Smooth muscle cell (in vitro differentiated cells): ENCODE measurements around the gene SDK2. TPM values are rescaled to one million over a fixed set of nuclear protein-coding genes. Genes with fewer than 3 reads are reported as not detected.

ENCODE experiments used
- DNase-seq: peaks from one replicate; lab custom pipeline; 2025; ENCODE audit not compliant: unreplicated experiment; lab: John Stamatoyannopoulos, UW
- H2AFZ ChIP-seq: fragments of 200-600 bp; sonication (generic); 2 replicates; pipeline ENCODE4 v1.6.0; 2016; ENCODE audit warnings: antibody characterized with exemption, low read depth, mild to moderate bottlenecking
- H3F3A ChIP-seq: fragments of 200-600 bp; sonication (generic); 2 replicates; pipeline ENCODE4 v1.6.0; 2017; ENCODE audit warnings: antibody characterized with exemption, low read depth
- H3K27ac ChIP-seq: fragments of 200-600 bp; sonication (generic); 2 replicates; pipeline ENCODE4 v1.5.1; 2016; ENCODE audit warnings: low read depth, mild to moderate bottlenecking
- H3K27me3 ChIP-seq: fragments of 200-600 bp; sonication (generic); 2 replicates; pipeline ENCODE4 v1.6.1; 2016; ENCODE audit warnings: low read depth, mild to moderate bottlenecking
- H3K36me3 ChIP-seq: fragments of 200-600 bp; sonication (generic); 2 replicates; pipeline ENCODE4 v1.5.1; 2016; ENCODE audit warnings: low read depth
- H3K4me1 ChIP-seq: fragments of 200-600 bp; sonication (generic); 2 replicates; pipeline ENCODE4 v1.5.1; 2016; ENCODE audit warnings: low read depth
- H3K4me2 ChIP-seq: fragments of 200-600 bp; sonication (generic); 2 replicates; pipeline ENCODE4 v1.6.0; 2016; ENCODE audit warnings: mild to moderate bottlenecking
- H3K4me3 ChIP-seq: fragments of 200-600 bp; sonication (generic); 2 replicates; pipeline ENCODE4 v1.5.1; 2016; ENCODE audit warnings: mild to moderate bottlenecking
- H3K79me2 ChIP-seq: fragments of 200-600 bp; sonication (generic); 2 replicates; pipeline ENCODE4 v1.6.0; 2016; ENCODE audit warnings: low read depth, mild to moderate bottlenecking
- H3K9ac ChIP-seq: fragments of 200-600 bp; sonication (generic); 2 replicates; pipeline ENCODE4 v1.6.0; 2016; ENCODE audit warnings: low read depth
- H3K9me3 ChIP-seq: fragments of 200-600 bp; sonication (generic); replicated peaks from 2 replicates; pipeline ENCODE4 v1.5.1; 2016; ENCODE audit warnings: low read depth
- H4K20me1 ChIP-seq: fragments of 200-600 bp; sonication (generic); 2 replicates; pipeline ENCODE4 v1.6.0; 2016; ENCODE audit warnings: low read depth
- CTCF ChIP-seq: fragments of 200-600 bp; sonication (generic); IDR thresholded peaks from 2 replicates; pipeline ENCODE4 v1.5.1; 2017; ENCODE audit warnings: borderline replicate concordance, mild to moderate bottlenecking, antibody characterized with exemption; ENCODE audit not compliant: insufficient read depth, poor library complexity, severe bottlenecking
- WGBS: methylation state at CpG from one replicate; pipeline ENCODE4 v1.1.7; 2016; ENCODE audit warnings: low lambda C conversion rate; 5-methylcytosine and 5-hydroxymethylcytosine counted together
- polyA plus RNA-seq: library from polyadenylated mRNA; unstranded; fragments of >200 nt; fragmentation: Nextera tagmentation; extraction: Ambion mirVana; gene quantifications from 2 replicates; pipeline ENCODE4 v1.2.1, GENCODE V29; 2016
- total RNA-seq: library from RNA; depleted of rRNA; stranded (reverse); fragments of >200 nt; gene quantifications from 2 replicates; pipeline ENCODE4 v1.2.3, GENCODE V29; 2014

SDK2 gene
- total and polyA plus RNA-seq, 2 experiments from 2014 or later: 4.6 to 6.5 TPM

- 34% methylated on average over 14 of the region's 14 CpGs for WGBS
- TF ChIP-seq CTCF: peak; percentile 97
Measured at GRCh38 chr17:73429440-73430164, 214.6 kb downstream of the SDK2 start.

GRCh38 chr17:73427198-73427597, 217.0 kb downstream of the SDK2 start:
- no peak for DNase-seq
- Histone ChIP-seq H4K20me1 (no peaks in the 10 kb centered on the region), H3K4me3 (no peak overlapping the region), H3K9ac (no peak overlapping the region), H3K79me2 (no peaks in the 10 kb centered on the region), H3F3A (no peaks in the 10 kb centered on the region), H3K4me2 (no peak overlapping the region), H3K4me1 (peaks cover 3% of the 10 kb centered on the region), H3K27me3 (no peaks in the 10 kb centered on the region), H3K27ac (no peak overlapping the region), H3K36me3 (no peaks in the 10 kb centered on the region), H2AFZ (no peak overlapping the region), H3K9me3 (no peaks in the 10 kb centered on the region)
- TF ChIP-seq CTCF: no peak

More at GRCh38 chr17:73429440-73430164, 214.6 kb downstream of the SDK2 start:
- no peaks in the 10 kb centered on the region for H3F3A ChIP-seq
- no peaks in the 10 kb centered on the region for H3K27me3 ChIP-seq
- peak overlapping the region; percentile 66 for H3K4me2 ChIP-seq
- no peak overlapping the region for H3K9ac ChIP-seq
- peak; percentile 79 for DNase-seq
- H4K20me1 ChIP-seq: no peaks in the 10 kb centered on the region
- H3K36me3 ChIP-seq: no peaks in the 10 kb centered on the region
- H2AFZ ChIP-seq: no peak overlapping the region
- peaks cover 3% of the 10 kb centered on the region for H3K4me1 ChIP-seq
- H3K9me3 ChIP-seq: no peaks in the 10 kb centered on the region
- no peaks in the 10 kb centered on the region for H3K79me2 ChIP-seq
- no peak overlapping the region for H3K4me3 ChIP-seq
- H3K27ac ChIP-seq: no peak overlapping the region

GRCh38 chr17:73424571-73424970, 219.7 kb downstream of the SDK2 start:
- Histone ChIP-seq H3K27ac (no peak overlapping the region), H3K9ac (no peak overlapping the region), H3K79me2 (no peaks in the 10 kb centered on the region), H4K20me1 (no peaks in the 10 kb centered on the region), H3K27me3 (no peaks in the 10 kb centered on the region), H3K4me1 (peaks cover 2% of the 10 kb centered on the region), H3K36me3 (no peaks in the 10 kb centered on the region), H3K4me3 (no peak overlapping the region), H3F3A (no peaks in the 10 kb centered on the region), H2AFZ (no peak overlapping the region), H3K4me2 (no peak overlapping the region), H3K9me3 (no peaks in the 10 kb centered on the region)
- no peak for TF ChIP-seq CTCF
- WGBS: 95% methylated on average over 6 of the region's 6 CpGs
- DNase-seq: no peak

- no peak overlapping the region for H3K27ac ChIP-seq
Measured at GRCh38 chr17:73423806-73424205, 220.4 kb downstream of the SDK2 start.

More at GRCh38 chr17:73423806-73424205, 220.4 kb downstream of the SDK2 start:
- WGBS: 93% methylated on average over 19 of the region's 19 CpGs
- no peak overlapping the region for H2AFZ ChIP-seq
- H3K27me3 ChIP-seq: no peaks in the 10 kb centered on the region
- no peaks in the 10 kb centered on the region for H3K36me3 ChIP-seq
- no peak for TF ChIP-seq CTCF
- no peaks in the 10 kb centered on the region for H3K4me1 ChIP-seq
- no peak overlapping the region for H3K4me2 ChIP-seq
- no peak overlapping the region for H3K4me3 ChIP-seq
- DNase-seq: no peak
- no peaks in the 10 kb centered on the region for H3F3A ChIP-seq
- H3K9me3 ChIP-seq: no peaks in the 10 kb centered on the region
- H4K20me1 ChIP-seq: no peaks in the 10 kb centered on the region
- H3K79me2 ChIP-seq: no peaks in the 10 kb centered on the region
- no peak overlapping the region for H3K9ac ChIP-seq
